HL-60 (cell line): ENCODE results near the gene NR4A1.

ENCODE experiments used
- CTCF ChIP-seq: IDR thresholded peaks from one replicate; pipeline ENCODE4 v1.5.1; 2011; ENCODE audit warnings: low read length, control low read depth, inconsistent platforms; ENCODE audit not compliant: insufficient read depth
- REST ChIP-seq: IDR thresholded peaks from 2 replicates; pipeline ENCODE4 v1.6.1; 2012; ENCODE audit warnings: low read depth; ENCODE audit not compliant: insufficient replicate concordance

- TF ChIP-seq CTCF = no peak
- TF ChIP-seq REST = no peak
Observed at GRCh38 chr12:52045794-52046199, 5.4 kb upstream of the NR4A1 start.
